ENCODE results near the gene FAM3B. TPM values are rescaled to one million over a fixed set of nuclear protein-coding genes. Genes with fewer than 3 reads are reported as not detected.
A peak's percentile ranks its signal among the peaks of the same experiment; 100 is the strongest.

Gene FAM3B
- polyA plus RNA-seq, 3 donors = 0.15 TPM; not detected in 2

- no peak overlapping the region for H3K9ac ChIP-seq (ENCODE audit: insufficient read depth, low read length, poor library complexity, severe bottlenecking)
- H3K27ac ChIP-seq (ENCODE audit: low read depth in 1 of 2, low read length in 2 of 2) = no peak overlapping the region
- H3K79me2 ChIP-seq (ENCODE audit: insufficient read depth, low read length) = no peaks in the 10 kb centered on the region
- intact Hi-C loops (cut with micrococcal nuclease) = no loop called here
- H3K4me1 ChIP-seq (ENCODE audit: control insufficient read depth in 1 of 2, insufficient read depth in 2 of 2, low read length in 2 of 2) = no peaks in the 10 kb centered on the region
- H3K36me3 ChIP-seq (replicated peaks in 1 of 2; ENCODE audit: control insufficient read depth in 1 of 2, insufficient read depth in 2 of 2, low read length in 2 of 2) = no peaks in the 10 kb centered on the region
- Mint-ChIP-seq H3K4me3 (no peak overlapping the region), H3K4me1 (no peaks in the 10 kb centered on the region), H3K9me3 (peaks cover 0 to 3% (median 0%) of the 10 kb centered on the region in 7 donors), H3K27me3 (ENCODE audit: low read depth in 3 of 3) (peaks cover 2 to 10% (median 9%) of the 10 kb centered on the region in 3 donors), H3K27ac (no peak overlapping the region), H3K36me3 (no peaks in the 10 kb centered on the region)
- H3K4me2 ChIP-seq (replicated peaks; ENCODE audit: extremely low read depth, low read length, poor library complexity, severe bottlenecking) = no peak overlapping the region
- no peaks in the 10 kb centered on the region for H4K20me1 ChIP-seq (ENCODE audit: insufficient read depth, low read length)
- H3K9me3 ChIP-seq (replicated peaks in 1 of 2; ENCODE audit: control insufficient read depth in 1 of 2, insufficient read depth in 1 of 2, low read length in 2 of 2) = no peaks in the 10 kb centered on the region
- no peak overlapping the region for H2AFZ ChIP-seq (ENCODE audit: insufficient read depth, low read depth, low read length, poor library complexity, severe bottlenecking)
- TF ChIP-seq CTCF (IDR thresholded peaks at IDR 0.05) = no peak
- H3K27me3 ChIP-seq (ENCODE audit: control insufficient read depth in 2 of 2, insufficient read depth in 2 of 2, low read length in 2 of 2) = no peaks in the 10 kb centered on the region
- no peak for DNase-seq
- no peak overlapping the region for H3K4me3 ChIP-seq (replicated peaks in 1 of 3; ENCODE audit: low read depth in 2 of 3, low read length in 3 of 3)
- 87% methylated on average over 5 of the region's 8 CpGs for WGBS (ENCODE audit: insufficient coverage)
Observed at GRCh38 chr21:41327753-41328152, 11.2 kb downstream of the FAM3B start.

GRCh38 chr21:41328660-41329607 lies 12.3 kb downstream of the FAM3B start:
- no peaks in the 10 kb centered on the region for H3K36me3 Mint-ChIP-seq
- H3K27ac Mint-ChIP-seq = peak overlapping the region in 1 of 7 donors; percentile 33
- Histone ChIP-seq H3K4me2 (replicated peaks; ENCODE audit: extremely low read depth, low read length, poor library complexity, severe bottlenecking) (no peak overlapping the region), H3K27me3 (ENCODE audit: control insufficient read depth in 2 of 2, insufficient read depth in 2 of 2, low read length in 2 of 2) (no peaks in the 10 kb centered on the region), H3K9ac (ENCODE audit: insufficient read depth, low read length, poor library complexity, severe bottlenecking) (no peak overlapping the region), H3K36me3 (replicated peaks in 1 of 2; ENCODE audit: control insufficient read depth in 1 of 2, insufficient read depth in 2 of 2, low read length in 2 of 2) (no peaks in the 10 kb centered on the region), H3K4me3 (replicated peaks in 1 of 3; ENCODE audit: low read depth in 2 of 3, low read length in 3 of 3) (no peak overlapping the region), H3K9me3 (replicated peaks in 1 of 2; ENCODE audit: control insufficient read depth in 1 of 2, insufficient read depth in 1 of 2, low read length in 2 of 2) (no peaks in the 10 kb centered on the region), H4K20me1 (ENCODE audit: insufficient read depth, low read length) (no peaks in the 10 kb centered on the region), H3K4me1 (ENCODE audit: control insufficient read depth in 1 of 2, insufficient read depth in 2 of 2, low read length in 2 of 2) (no peaks in the 10 kb centered on the region), H3K79me2 (ENCODE audit: insufficient read depth, low read length) (no peaks in the 10 kb centered on the region), H3K27ac (ENCODE audit: low read depth in 1 of 2, low read length in 2 of 2) (no peak overlapping the region), H2AFZ (ENCODE audit: insufficient read depth, low read depth, low read length, poor library complexity, severe bottlenecking) (no peak overlapping the region)
- H3K4me3 Mint-ChIP-seq = no peak overlapping the region
- H3K4me1 Mint-ChIP-seq = no peaks in the 10 kb centered on the region
- intact Hi-C loops (cut with micrococcal nuclease) = no loop called here
- no peak for DNase-seq
- H3K9me3 Mint-ChIP-seq = peaks cover 0 to 6% (median 3%) of the 10 kb centered on the region in 7 donors
- 92% methylated on average over 11 of the region's 16 CpGs for WGBS (ENCODE audit: insufficient coverage)
- H3K27me3 Mint-ChIP-seq (ENCODE audit: low read depth in 3 of 3) = peaks cover 2 to 12% (median 8%) of the 10 kb centered on the region in 3 donors
- no peak for TF ChIP-seq CTCF (IDR thresholded peaks at IDR 0.05)

All from CD14-positive monocyte (primary cell).